ENCODE data around the gene POGZ.

- TF ChIP-seq CTCF (IDR thresholded peaks at IDR 0.05; ENCODE audit: borderline replicate concordance, extremely low read depth, low read length, poor library complexity, severe bottlenecking), result no peak
- TF ChIP-seq EZH2 (IDR thresholded peaks at IDR 0.05; ENCODE audit: borderline replicate concordance, low read depth, low read length, severe bottlenecking), result no peak
Measured at GRCh38 chr1:151465026-151465425, 5.7 kb upstream of the POGZ start.

Measured in DND-41 (cell line).